K562 (cell line): ENCODE data around the gene TFF2. TPM values are rescaled to one million over a fixed set of nuclear protein-coding genes. Genes with fewer than 3 reads are reported as not detected.

Experiments used
- ATAC-seq: fragments of 200-7000 bp; cut with Tn5 transposase; 3 replicates; pipeline ENCODE4 v1.9.1; 2020; ENCODE audit warnings: moderate library complexity
- BruUV-seq: library from RNA; stranded (reverse); fragments of 400-500 nt; replicated peaks from 2 replicates; lab custom pipeline; 2021; lab: Mats Ljungman, UMichigan
- CTCF ChIA-PET: fragments of 300-600 bp; formaldehyde crosslinking; extraction: SDS; loops from one replicate; lab custom pipeline; 2021; ENCODE audit warnings: low intra/inter-chr PET ratio; lab: Yijun Ruan, JAX
- POLR2A ChIA-PET: fragments of 300-600, 350-650 bp; sonication (Branson Sonifier 250); formaldehyde crosslinking; extraction: SDS; loops from one replicate; lab custom pipeline; 2021; ENCODE audit warnings: antibody characterized with exemption, inconsistent platforms; lab: Yijun Ruan, JAX
- DNase-seq, 4 experiments: peaks; one replicate each; pipeline versions ENCODE4 v3.0.0 to v3.0.0-alpha.2; 2011 to 2018; ENCODE audit warnings: low spot score in 3 of 4, mixed read lengths in 3 of 4; ENCODE audit errors: extremely low read depth in 1 of 4
- FAIRE-seq: peaks from 2 replicates; lab custom pipeline; 2011; peaks lifted over from hg19 to GRCh38; lab: Jason Lieb, UNC
- H2AFZ ChIP-seq: 2 replicates; pipeline ENCODE4 v1.6.0; 2011; ENCODE audit warnings: low read depth, low read length, control low read depth, inconsistent platforms
- H3K27ac ChIP-seq: fragments of 200-600 bp; 3 replicates; pipeline ENCODE4 v1.8.0; 2011; ENCODE audit warnings: low read depth, mild to moderate bottlenecking, control low read depth, inconsistent platforms, low read length, moderate library complexity, mixed read lengths; ENCODE audit errors: extremely low read depth
- H3K27me3 ChIP-seq, 2 experiments: fragments of 300-600 bp in 1 of 2; 2 replicates in 1 of 2; 3 replicates in 1 of 2; pipeline versions ENCODE4 v1.6.0 to v1.8.0; 2011; ENCODE audit warnings: inconsistent platforms in 2 of 2, low read length in 2 of 2, mild to moderate bottlenecking in 1 of 2, mixed read lengths in 1 of 2, moderate library complexity in 1 of 2; ENCODE audit not compliant: control insufficient read depth in 2 of 2, insufficient read depth in 2 of 2
- H3K36me3 ChIP-seq: fragments of 300-600 bp; 3 replicates; pipeline ENCODE4 v1.8.0; 2011; ENCODE audit warnings: mild to moderate bottlenecking, low read length, inconsistent platforms; ENCODE audit not compliant: control insufficient read depth, insufficient read depth
- H3K4me1 ChIP-seq, 2 experiments: fragments of 200-600 bp in 1 of 2; replicated peaks in 1 of 2; 2 replicates in 1 of 2; 3 replicates in 1 of 2; pipeline versions ENCODE4 v1.5.1 to v1.8.0; 2011; ENCODE audit warnings: inconsistent platforms in 2 of 2, low read length in 2 of 2, mild to moderate bottlenecking in 1 of 2, mixed read lengths in 1 of 2, moderate library complexity in 1 of 2; ENCODE audit not compliant: control insufficient read depth in 2 of 2, insufficient read depth in 2 of 2
- H3K4me2 ChIP-seq: 2 replicates; pipeline ENCODE4 v1.6.1; 2011; ENCODE audit warnings: low read length, control low read depth, inconsistent platforms, mixed read lengths; ENCODE audit not compliant: insufficient read depth
- H3K4me3 ChIP-seq: fragments of 200-600 bp; sonication (generic), shearing (Covaris generic); 2 replicates; pipeline ENCODE4 v1.5.1; 2016; ENCODE audit warnings: control low read depth, inconsistent platforms
- H3K79me2 ChIP-seq: fragments of 200-600 bp; 3 replicates; pipeline ENCODE4 v1.8.0; 2011; ENCODE audit warnings: low read length, inconsistent platforms; ENCODE audit not compliant: control insufficient read depth, insufficient read depth
- H3K9ac ChIP-seq, 2 experiments: 2 replicates each; pipeline versions ENCODE4 v1.6.0 to v1.6.1; 2011; ENCODE audit warnings: low read depth in 2 of 2, low read length in 2 of 2, control low read depth in 1 of 2, inconsistent platforms in 1 of 2, mild to moderate bottlenecking in 1 of 2, mixed read lengths in 1 of 2; ENCODE audit not compliant: insufficient read depth in 1 of 2
- H3K9me1 ChIP-seq: one replicate; pipeline ENCODE4 v1.6.0; 2011; ENCODE audit warnings: inconsistent platforms, mild to moderate bottlenecking, low read length, moderate library complexity; ENCODE audit not compliant: control insufficient read depth, insufficient read depth
- H3K9me3 ChIP-seq: replicated peaks from 2 replicates; pipeline ENCODE4 v1.5.1; 2011; ENCODE audit warnings: low read depth, low read length, inconsistent platforms; ENCODE audit not compliant: control insufficient read depth, insufficient read depth
- H4K20me1 ChIP-seq: replicated peaks from 2 replicates; pipeline ENCODE4 v1.6.1; 2011; ENCODE audit warnings: low read length, inconsistent platforms, mixed read lengths; ENCODE audit not compliant: control insufficient read depth, insufficient read depth
- CREBBP ChIP-seq: IDR thresholded peaks from one replicate; pipeline ENCODE4 v1.6.1; 2012; ENCODE audit warnings: low read depth, mild to moderate bottlenecking, control low read depth, inconsistent platforms, low read length
- FOXA3 ChIP-seq, 2 experiments: fragments of 450-650 bp in 1 of 2; sonication (generic) in 1 of 2; formaldehyde crosslinking; IDR thresholded peaks in 1 of 2; conservative IDR thresholded peaks in 1 of 2; 2 replicates each; pipeline versions ENCODE4 v1.4.0 to v1.8.0; 2020 to 2022; ENCODE audit warnings: mild to moderate bottlenecking in 2 of 2, missing genetic modification reagents in 1 of 2
- MAX ChIP-seq: sonication (generic); formaldehyde crosslinking; IDR thresholded peaks from 2 replicates; pipeline ENCODE4 v1.9.0; 2022; ENCODE audit warnings: mild to moderate bottlenecking, missing genetic modification reagents
- U2AF2 ChIP-seq: fragments of 200-400 bp; formaldehyde crosslinking; optimal IDR thresholded peaks from 2 replicates; pipeline ENCODE3; 2017; ENCODE audit warnings: low read depth, mild to moderate bottlenecking, low read length
- ZNF311 ChIP-seq: fragments of 250-450 bp; sonication (Bioruptor Pico); IDR thresholded peaks from 2 replicates; pipeline ENCODE4 v1.4.0; 2020; ENCODE audit warnings: mild to moderate bottlenecking, moderate library complexity
- ZNF551 ChIP-seq: fragments of 250-450 bp; sonication (Bioruptor Pico); IDR thresholded peaks from 2 replicates; pipeline ENCODE4 v1.5.0; 2021; ENCODE audit warnings: mild to moderate bottlenecking, moderate library complexity
- WGBS: fragments of 100-300 bp; shearing (Covaris generic); methylation state at CpG from one replicate; pipeline ENCODE4 v1.1.6; 2016; ENCODE audit warnings: low coverage, mixed read lengths; ENCODE audit not compliant: insufficient coverage; ENCODE audit errors: missing lambda C conversion rate; 5-methylcytosine and 5-hydroxymethylcytosine counted together
- in situ Hi-C: fragments of 300-500 bp; cut with MboI; formaldehyde crosslinking; loops from 4 replicates; pipeline ENCODE4 v1.15.0; 2018; ENCODE audit warnings: inconsistent platforms, mixed read lengths
- intact Hi-C: fragments of 100-400 bp; cut with micrococcal nuclease; formaldehyde crosslinking; loops from 2 replicates; pipeline ENCODE4 v1.14.2; 2022
- polyA plus RNA-seq, 8 experiments: library from polyadenylated mRNA; depleted of rRNA in 4 of 8; stranded (reverse) in 5 of 8; unstranded in 3 of 8; fragments of >200 nt; fragmentation: Nextera tagmentation in 2 of 8; fragmentation: Illumina TruSeq in 1 of 8; extraction: Ambion mirVana in 2 of 8; extraction: Trizol in 1 of 8; gene quantifications; 2 replicates each; pipeline versions ENCODE4 v1.2.1 to v1.2.3, GENCODE V29; 2011 to 2014; ENCODE audit warnings: inconsistent platforms in 1 of 8, missing spikeins in 1 of 8
- total RNA-seq, 7 experiments: library from RNA; depleted of rRNA in 6 of 7; stranded (reverse); fragments of >200 nt in 6 of 7; fragmentation: Illumina TruSeq in 2 of 7; extraction: Trizol in 2 of 7; gene quantifications; 2 replicates each; pipeline versions ENCODE4 v1.2.1 to v1.2.3, GENCODE V29; 2011 to 2021; ENCODE audit warnings: low replicate concordance in 1 of 7
- TF ChIP-seq, protein P1 (sequence below): fragments of 250-450 bp; sonication (Bioruptor Pico); IDR thresholded peaks from 2 replicates; pipeline ENCODE4 v1.5.0; 2020; ENCODE audit warnings: mild to moderate bottlenecking, borderline replicate concordance
- TF ChIP-seq, protein P2 (sequence below): fragments of 450-650 bp; formaldehyde crosslinking; IDR thresholded peaks from 2 replicates; pipeline ENCODE4 v1.4.0; 2022; ENCODE audit warnings: mild to moderate bottlenecking, moderate library complexity
- TF ChIP-seq, protein P3 (sequence below), 2 experiments: fragments of 450-650 bp; IDR thresholded peaks; 2 replicates each; pipeline ENCODE4 v1.6.1; 2018; ENCODE audit warnings: mild to moderate bottlenecking in 2 of 2, low read depth in 1 of 2; ENCODE audit not compliant: partially characterized antibody in 2 of 2

Gene TFF2
- total and polyA plus RNA-seq, 9 of the 15 experiments (the other 6 are each of a cell fraction or from before 2014, with no cell fraction given), result not detected

DNA sequence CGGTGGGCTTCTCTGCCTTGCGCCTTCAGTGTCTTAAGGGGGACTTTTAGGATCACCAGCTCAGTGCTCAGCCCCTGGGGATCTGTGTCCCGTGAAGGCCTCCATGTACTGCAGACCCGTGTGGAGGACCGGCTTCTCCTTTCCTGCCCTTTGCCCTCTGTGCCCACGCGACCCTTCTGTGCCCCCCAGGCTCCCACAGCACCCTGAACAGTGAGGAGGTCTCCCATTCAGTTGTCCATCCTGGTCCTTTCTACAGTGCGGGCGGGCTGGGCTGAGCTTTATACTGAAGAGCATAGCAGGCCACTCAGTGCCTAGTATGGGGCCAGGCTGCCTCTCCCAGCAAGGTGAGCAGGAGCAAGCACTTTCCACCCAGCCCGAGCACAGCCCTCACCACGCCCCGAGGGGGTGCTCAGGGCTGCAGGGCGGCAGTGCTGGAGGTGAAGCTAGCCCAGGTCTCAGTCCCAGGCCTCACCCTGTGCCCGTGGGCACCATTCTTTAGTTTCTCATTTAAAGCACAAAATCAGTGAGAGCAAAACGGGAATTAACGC lies 23.2 kb upstream of the TFF2 start (continued):
- TF ChIP-seq, protein P1, sequence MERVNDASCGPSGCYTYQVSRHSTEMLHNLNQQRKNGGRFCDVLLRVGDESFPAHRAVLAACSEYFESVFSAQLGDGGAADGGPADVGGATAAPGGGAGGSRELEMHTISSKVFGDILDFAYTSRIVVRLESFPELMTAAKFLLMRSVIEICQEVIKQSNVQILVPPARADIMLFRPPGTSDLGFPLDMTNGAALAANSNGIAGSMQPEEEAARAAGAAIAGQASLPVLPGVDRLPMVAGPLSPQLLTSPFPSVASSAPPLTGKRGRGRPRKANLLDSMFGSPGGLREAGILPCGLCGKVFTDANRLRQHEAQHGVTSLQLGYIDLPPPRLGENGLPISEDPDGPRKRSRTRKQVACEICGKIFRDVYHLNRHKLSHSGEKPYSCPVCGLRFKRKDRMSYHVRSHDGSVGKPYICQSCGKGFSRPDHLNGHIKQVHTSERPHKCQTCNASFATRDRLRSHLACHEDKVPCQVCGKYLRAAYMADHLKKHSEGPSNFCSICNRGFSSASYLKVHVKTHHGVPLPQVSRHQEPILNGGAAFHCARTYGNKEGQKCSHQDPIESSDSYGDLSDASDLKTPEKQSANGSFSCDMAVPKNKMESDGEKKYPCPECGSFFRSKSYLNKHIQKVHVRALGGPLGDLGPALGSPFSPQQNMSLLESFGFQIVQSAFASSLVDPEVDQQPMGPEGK (CRISPR knock-in tag), result no peak
- TF ChIP-seq, protein P2, sequence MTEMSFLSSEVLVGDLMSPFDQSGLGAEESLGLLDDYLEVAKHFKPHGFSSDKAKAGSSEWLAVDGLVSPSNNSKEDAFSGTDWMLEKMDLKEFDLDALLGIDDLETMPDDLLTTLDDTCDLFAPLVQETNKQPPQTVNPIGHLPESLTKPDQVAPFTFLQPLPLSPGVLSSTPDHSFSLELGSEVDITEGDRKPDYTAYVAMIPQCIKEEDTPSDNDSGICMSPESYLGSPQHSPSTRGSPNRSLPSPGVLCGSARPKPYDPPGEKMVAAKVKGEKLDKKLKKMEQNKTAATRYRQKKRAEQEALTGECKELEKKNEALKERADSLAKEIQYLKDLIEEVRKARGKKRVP (CRISPR knock-in tag), result no peak
- no peak for TF ChIP-seq U2AF2

DNA sequence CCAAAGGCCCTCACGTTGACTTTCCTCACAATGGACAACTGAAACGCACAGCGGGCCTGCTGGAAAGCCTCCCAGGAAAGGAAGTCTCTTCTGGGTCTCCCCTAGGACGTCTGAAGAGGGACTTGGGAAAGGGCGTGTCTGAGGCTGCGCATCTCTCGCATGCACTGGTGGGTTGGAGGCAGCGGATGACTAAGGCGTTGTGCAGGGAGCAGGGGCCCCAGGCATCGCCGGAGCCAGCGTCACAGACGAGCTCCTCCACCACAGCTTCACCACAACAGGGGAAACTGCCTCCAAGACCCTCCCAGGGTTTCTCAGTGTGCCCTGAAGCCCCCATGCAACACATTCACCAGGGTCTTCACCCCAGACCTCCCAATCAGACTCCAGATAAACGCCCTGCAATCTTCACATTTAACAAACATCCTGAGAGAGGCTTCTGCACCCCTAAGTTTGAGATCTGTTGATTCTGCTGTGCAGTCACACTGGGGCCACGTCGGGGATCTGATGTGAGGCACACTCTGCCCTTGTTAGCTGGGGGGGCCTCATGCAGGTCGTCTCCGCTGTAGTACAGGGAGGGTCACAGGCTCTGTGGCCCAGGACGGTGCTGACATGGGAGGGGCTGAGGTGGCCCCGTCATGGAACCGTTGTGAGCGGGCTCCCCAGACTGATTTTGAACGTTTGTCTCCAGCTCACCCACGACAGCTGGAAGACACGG lies 22.6 kb upstream of the TFF2 start:
- no TSS peak for BruUV-seq
- peaks cover 13 to 34% of the 10 kb centered on the region in 2 experiments; a peak in 4 of 5 replicates for H3K4me1 ChIP-seq
- peak overlapping the region; percentile 39; the same call in 1 of the 2 replicates for H2AFZ ChIP-seq
- H3K79me2 ChIP-seq, result no peaks in the 10 kb centered on the region
- no peaks in the 10 kb centered on the region for H3K9me3 ChIP-seq
- peaks cover 11% of the 10 kb centered on the region; the same call in 1 of the 2 replicates for H4K20me1 ChIP-seq
- H3K9ac ChIP-seq, result peak overlapping the region in 1 of 2 experiments; percentile 50; a peak in 1 of 4 replicates
- H3K27ac ChIP-seq, result no peak overlapping the region
- H3K36me3 ChIP-seq, result no peaks in the 10 kb centered on the region
- H3K9me1 ChIP-seq, result no peaks in the 10 kb centered on the region
- peaks cover 16 to 62% of the 10 kb centered on the region in 2 experiments; a peak in 4 of 5 replicates for H3K27me3 ChIP-seq
- ChIA-PET POLR2A (no interaction called here), CTCF (no interaction called here)
- 8% methylated on average over 25 of the region's 25 CpGs for WGBS
- in situ Hi-C loops (no loop called here), intact Hi-C loops (no loop called here)
- H3K4me3 ChIP-seq, result no peak overlapping the region
- no peak overlapping the region; the same call in 1 of the 2 replicates for H3K4me2 ChIP-seq
- ATAC-seq (peak; percentile 46; the same call in 2 of the 3 replicates), DNase-seq (peak; percentile 36 to 55 (median 50)), FAIRE-seq (peak; percentile 56)
- TF ChIP-seq, protein P3, sequence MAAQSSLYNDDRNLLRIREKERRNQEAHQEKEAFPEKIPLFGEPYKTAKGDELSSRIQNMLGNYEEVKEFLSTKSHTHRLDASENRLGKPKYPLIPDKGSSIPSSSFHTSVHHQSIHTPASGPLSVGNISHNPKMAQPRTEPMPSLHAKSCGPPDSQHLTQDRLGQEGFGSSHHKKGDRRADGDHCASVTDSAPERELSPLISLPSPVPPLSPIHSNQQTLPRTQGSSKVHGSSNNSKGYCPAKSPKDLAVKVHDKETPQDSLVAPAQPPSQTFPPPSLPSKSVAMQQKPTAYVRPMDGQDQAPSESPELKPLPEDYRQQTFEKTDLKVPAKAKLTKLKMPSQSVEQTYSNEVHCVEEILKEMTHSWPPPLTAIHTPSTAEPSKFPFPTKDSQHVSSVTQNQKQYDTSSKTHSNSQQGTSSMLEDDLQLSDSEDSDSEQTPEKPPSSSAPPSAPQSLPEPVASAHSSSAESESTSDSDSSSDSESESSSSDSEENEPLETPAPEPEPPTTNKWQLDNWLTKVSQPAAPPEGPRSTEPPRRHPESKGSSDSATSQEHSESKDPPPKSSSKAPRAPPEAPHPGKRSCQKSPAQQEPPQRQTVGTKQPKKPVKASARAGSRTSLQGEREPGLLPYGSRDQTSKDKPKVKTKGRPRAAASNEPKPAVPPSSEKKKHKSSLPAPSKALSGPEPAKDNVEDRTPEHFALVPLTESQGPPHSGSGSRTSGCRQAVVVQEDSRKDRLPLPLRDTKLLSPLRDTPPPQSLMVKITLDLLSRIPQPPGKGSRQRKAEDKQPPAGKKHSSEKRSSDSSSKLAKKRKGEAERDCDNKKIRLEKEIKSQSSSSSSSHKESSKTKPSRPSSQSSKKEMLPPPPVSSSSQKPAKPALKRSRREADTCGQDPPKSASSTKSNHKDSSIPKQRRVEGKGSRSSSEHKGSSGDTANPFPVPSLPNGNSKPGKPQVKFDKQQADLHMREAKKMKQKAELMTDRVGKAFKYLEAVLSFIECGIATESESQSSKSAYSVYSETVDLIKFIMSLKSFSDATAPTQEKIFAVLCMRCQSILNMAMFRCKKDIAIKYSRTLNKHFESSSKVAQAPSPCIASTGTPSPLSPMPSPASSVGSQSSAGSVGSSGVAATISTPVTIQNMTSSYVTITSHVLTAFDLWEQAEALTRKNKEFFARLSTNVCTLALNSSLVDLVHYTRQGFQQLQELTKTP (IDR thresholded peaks at IDR 0.05; ENCODE audit: low read depth in 1 of 2, partially characterized antibody in 2 of 2), result no peak
- TF ChIP-seq ZNF311 (CRISPR knock-in tag) (no peak), FOXA3 (CRISPR knock-in tag; conservative IDR thresholded peaks at IDR 0.05 in 1 of 2, IDR thresholded peaks at IDR 0.05 in 1 of 2) (0 out of 4 replicates have a peak, but pooled peaks of 1 of the 2 experiments have one; percentile 31), MAX (0 out of 2 replicates have a peak, but pooled peaks have one; percentile 29), CREBBP (no peak), ZNF551 (CRISPR knock-in tag) (no peak)
